Mucosa of rectum (tissue), 2 donors: ENCODE data around the gene SESN3.

Experiments
- H3K27ac ChIP-seq, 2 donors: one replicate each; pipeline ENCODE4 v1.7.0; 2013; ENCODE audit warnings: inconsistent platforms in 2 of 2, low read depth in 2 of 2, low read length in 2 of 2
- H3K27me3 ChIP-seq, 2 donors: one replicate each; pipeline ENCODE4 v1.7.0; 2013; ENCODE audit warnings: low read length in 2 of 2; ENCODE audit not compliant: control insufficient read depth in 2 of 2, insufficient read depth in 2 of 2
- H3K36me3 ChIP-seq, 2 donors: one replicate each; pipeline ENCODE4 v1.7.0; 2013; ENCODE audit warnings: low read length in 2 of 2; ENCODE audit not compliant: control insufficient read depth in 2 of 2, insufficient read depth in 2 of 2
- H3K4me1 ChIP-seq, 2 donors: one replicate each; pipeline ENCODE4 v1.7.0; 2013; ENCODE audit warnings: low read length in 2 of 2, mild to moderate bottlenecking in 1 of 2; ENCODE audit not compliant: control insufficient read depth in 2 of 2, insufficient read depth in 2 of 2
- H3K4me3 ChIP-seq, 2 donors: one replicate each; pipeline ENCODE4 v1.7.0; 2013; ENCODE audit warnings: low read length in 2 of 2
- H3K9ac ChIP-seq, 2 donors: one replicate each; pipeline ENCODE4 v1.7.0; 2013; ENCODE audit warnings: low read length in 2 of 2, low read depth in 1 of 2, mild to moderate bottlenecking in 1 of 2
- H3K9me3 ChIP-seq, 2 donors: one replicate each; pipeline ENCODE4 v1.7.0; 2013; ENCODE audit warnings: low read length in 2 of 2; ENCODE audit not compliant: control insufficient read depth in 2 of 2
- donor health status: healthy.
- donor health status: Normal muscosa, but diverticular disease.

The SESN3 gene

DNA sequence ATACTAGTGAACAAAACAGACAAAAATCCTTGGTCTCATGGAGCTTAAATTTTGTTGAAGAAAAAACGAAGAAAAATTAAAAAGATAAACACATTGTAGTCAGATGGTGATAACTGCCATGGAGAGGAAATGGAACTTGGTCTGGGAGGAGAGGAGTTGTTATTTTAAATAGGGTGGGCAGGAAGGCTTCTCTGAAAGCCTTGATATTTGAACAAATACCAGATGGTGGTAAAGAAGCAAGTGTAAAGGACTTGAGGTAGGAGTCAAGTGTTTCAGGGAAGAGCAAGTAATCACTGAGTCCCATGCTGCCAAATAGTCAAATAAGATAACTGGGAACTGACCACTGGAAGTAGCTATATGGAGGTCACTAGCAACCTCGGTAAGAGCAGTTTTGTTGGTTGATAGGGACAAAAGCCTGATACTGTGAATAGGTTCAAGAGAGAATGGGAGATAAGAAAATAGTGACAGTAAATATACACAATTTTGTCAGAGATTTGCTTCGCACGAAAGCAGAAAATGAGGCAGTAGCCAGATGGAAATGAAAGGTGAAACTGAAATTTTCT, 55.1 kb downstream of the SESN3 start:
- Histone ChIP-seq H3K4me3 (no peak overlapping the region), H3K4me1 (no peaks in the 10 kb centered on the region), H3K27ac (no peak overlapping the region), H3K36me3 (peaks cover 5 to 11% of the 10 kb centered on the region in 2 donors), H3K9me3 (no peaks in the 10 kb centered on the region), H3K9ac (no peak overlapping the region), H3K27me3 (no peaks in the 10 kb centered on the region)

- Histone ChIP-seq H3K36me3 (peaks cover 0 to 2% of the 10 kb centered on the region in 2 donors), H3K9ac (no peak overlapping the region), H3K9me3 (no peaks in the 10 kb centered on the region), H3K4me3 (no peak overlapping the region), H3K4me1 (no peaks in the 10 kb centered on the region), H3K27ac (no peak overlapping the region), H3K27me3 (no peaks in the 10 kb centered on the region)
Measured at GRCh38 chr11:95170294-95170693, 60.7 kb downstream of the SESN3 start.

GRCh38 chr11:95166781-95167180, 64.2 kb downstream of the SESN3 start:
- H3K27me3 ChIP-seq, result no peaks in the 10 kb centered on the region
- H3K36me3 ChIP-seq, result no peaks in the 10 kb centered on the region
- no peak overlapping the region for H3K27ac ChIP-seq
- H3K4me3 ChIP-seq, result no peak overlapping the region
- H3K9me3 ChIP-seq, result no peaks in the 10 kb centered on the region
- no peaks in the 10 kb centered on the region for H3K4me1 ChIP-seq
- H3K9ac ChIP-seq, result no peak overlapping the region

DNA sequence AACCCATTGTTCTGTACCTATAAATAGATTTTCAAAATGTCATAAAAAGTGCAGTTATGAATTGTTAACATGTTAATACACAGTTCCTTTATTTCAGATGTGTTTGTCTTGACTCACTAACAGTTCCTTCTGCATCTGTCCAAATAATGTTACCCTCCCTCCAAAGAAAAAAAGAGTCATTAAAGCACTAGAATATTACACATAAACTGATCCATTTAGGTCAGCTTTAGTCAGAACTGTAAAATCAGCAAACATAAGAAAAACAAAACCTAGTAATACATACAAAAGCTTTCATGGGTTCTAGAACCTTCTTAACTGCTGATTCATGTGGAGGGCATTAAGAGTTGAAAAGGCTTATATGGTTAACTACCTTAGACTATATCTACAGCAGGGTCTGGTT, 65.4 kb downstream of the SESN3 start:
- Histone ChIP-seq H3K4me3 (no peak overlapping the region), H3K4me1 (no peaks in the 10 kb centered on the region), H3K27ac (no peak overlapping the region), H3K36me3 (no peaks in the 10 kb centered on the region), H3K27me3 (no peaks in the 10 kb centered on the region), H3K9me3 (no peaks in the 10 kb centered on the region), H3K9ac (no peak overlapping the region)

GRCh38 chr11:95163106-95163505, 67.9 kb downstream of the SESN3 start:
- H3K27ac ChIP-seq, result no peak overlapping the region
- no peak overlapping the region for H3K9ac ChIP-seq
- H3K27me3 ChIP-seq, result no peaks in the 10 kb centered on the region
- H3K4me3 ChIP-seq, result no peak overlapping the region
- no peaks in the 10 kb centered on the region for H3K36me3 ChIP-seq
- no peaks in the 10 kb centered on the region for H3K4me1 ChIP-seq
- H3K9me3 ChIP-seq, result no peaks in the 10 kb centered on the region

- Histone ChIP-seq H3K9me3 (no peaks in the 10 kb centered on the region), H3K36me3 (no peaks in the 10 kb centered on the region), H3K9ac (no peak overlapping the region), H3K4me1 (peaks cover 0 to 3% of the 10 kb centered on the region in 2 donors), H3K27me3 (no peaks in the 10 kb centered on the region), H3K27ac (no peak overlapping the region), H3K4me3 (no peak overlapping the region)
Measured at GRCh38 chr11:95161248-95161647, 69.8 kb downstream of the SESN3 start.

DNA sequence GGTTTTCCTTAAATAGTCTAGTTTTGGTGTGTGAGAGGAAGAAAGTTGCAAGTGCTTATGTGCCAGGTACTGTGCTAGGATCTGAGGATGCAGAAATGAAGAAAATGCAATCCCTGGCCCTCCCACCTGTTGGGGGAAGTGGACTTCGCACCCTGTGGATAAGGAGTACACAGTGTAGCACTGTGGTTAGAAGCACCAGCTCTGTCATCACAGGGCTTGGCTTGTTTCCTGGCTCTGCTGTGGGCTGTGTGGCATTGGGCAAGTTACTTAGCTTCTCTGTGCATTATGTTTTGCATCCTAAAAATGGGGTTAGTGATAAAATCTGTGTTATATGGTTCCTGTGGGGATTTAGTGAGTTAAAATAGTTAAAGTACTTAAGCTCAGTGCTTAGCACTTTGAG, 73.2 kb downstream of the SESN3 start:
- H3K36me3 ChIP-seq, result no peaks in the 10 kb centered on the region
- peaks cover 8 to 10% of the 10 kb centered on the region in 2 donors for H3K4me1 ChIP-seq
- no peak overlapping the region for H3K9ac ChIP-seq
- H3K27ac ChIP-seq, result no peak overlapping the region
- no peaks in the 10 kb centered on the region for H3K27me3 ChIP-seq
- H3K9me3 ChIP-seq, result no peaks in the 10 kb centered on the region
- H3K4me3 ChIP-seq, result no peak overlapping the region

- Histone ChIP-seq H3K9me3 (no peaks in the 10 kb centered on the region), H3K4me3 (no peak overlapping the region), H3K27ac (no peak overlapping the region), H3K36me3 (no peaks in the 10 kb centered on the region), H3K4me1 (peaks cover 8 to 10% of the 10 kb centered on the region in 2 donors), H3K27me3 (no peaks in the 10 kb centered on the region), H3K9ac (no peak overlapping the region)
Measured at GRCh38 chr11:95156916-95157541, 74.0 kb downstream of the SESN3 start.

DNA sequence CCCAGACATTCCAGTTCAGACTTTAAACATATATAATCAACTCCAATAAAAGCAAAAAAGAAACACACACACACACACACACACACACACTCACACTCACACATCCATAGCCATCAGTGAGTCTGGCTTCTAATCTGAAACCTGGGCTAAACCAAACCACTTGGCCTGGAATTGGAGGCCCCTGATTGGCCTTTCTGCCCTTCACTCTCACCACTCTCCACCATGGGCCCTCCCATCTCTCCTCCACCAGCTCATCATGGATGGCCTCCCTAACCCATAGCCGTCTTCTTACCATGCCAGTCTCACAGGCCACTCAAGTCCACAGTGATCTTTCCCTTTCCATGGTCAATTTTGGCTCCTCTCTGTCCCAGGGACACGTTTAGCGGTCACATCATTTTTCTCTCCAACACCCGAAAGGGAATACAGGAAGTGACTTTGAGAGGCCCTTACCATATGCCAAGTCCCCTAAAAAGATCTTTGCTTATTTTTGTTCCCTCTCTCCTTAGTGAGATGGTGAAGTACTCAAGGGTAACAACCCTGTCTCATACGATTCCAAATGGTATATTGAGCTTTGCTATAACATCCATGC, 74.8 kb downstream of the SESN3 start:
- Histone ChIP-seq H3K9me3 (no peaks in the 10 kb centered on the region), H3K4me3 (no peak overlapping the region), H3K27me3 (no peaks in the 10 kb centered on the region), H3K9ac (no peak overlapping the region), H3K4me1 (peaks cover 13 to 14% of the 10 kb centered on the region in 2 donors), H3K27ac (no peak overlapping the region), H3K36me3 (no peaks in the 10 kb centered on the region)

DNA sequence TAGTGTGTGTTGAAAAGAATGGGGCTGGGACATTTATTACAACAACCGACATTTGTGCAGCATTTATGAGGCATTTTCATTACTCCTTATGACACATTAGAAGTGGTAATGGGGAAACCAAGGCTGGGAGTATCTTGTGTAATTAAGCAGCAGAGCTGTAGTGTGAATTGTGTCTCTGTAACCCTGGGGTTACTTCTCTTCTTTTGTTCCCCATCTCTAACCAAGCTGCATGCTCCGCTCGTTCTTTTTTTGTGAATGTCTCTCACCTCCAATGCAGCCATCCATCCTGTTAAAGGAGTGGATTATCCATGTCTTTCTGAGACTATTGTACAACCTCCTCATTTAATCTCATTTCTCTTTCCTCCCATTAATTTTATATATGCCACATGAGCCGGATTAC, 75.6 kb downstream of the SESN3 start:
- Histone ChIP-seq H3K27ac (no peak overlapping the region), H3K4me3 (no peak overlapping the region), H3K36me3 (no peaks in the 10 kb centered on the region), H3K9me3 (no peaks in the 10 kb centered on the region), H3K27me3 (no peaks in the 10 kb centered on the region), H3K9ac (no peak overlapping the region), H3K4me1 (peaks cover 16% of the 10 kb centered on the region in 2 donors)
